ENCODE results near the gene KRT6A. TPM values are rescaled to one million over a fixed set of nuclear protein-coding genes. Genes with fewer than 3 reads are reported as not detected.

KRT6A gene
- total and polyA plus RNA-seq, 12 donors = 0.24 to 2.7 (median 0.66) TPM; not detected in 8

DNA sequence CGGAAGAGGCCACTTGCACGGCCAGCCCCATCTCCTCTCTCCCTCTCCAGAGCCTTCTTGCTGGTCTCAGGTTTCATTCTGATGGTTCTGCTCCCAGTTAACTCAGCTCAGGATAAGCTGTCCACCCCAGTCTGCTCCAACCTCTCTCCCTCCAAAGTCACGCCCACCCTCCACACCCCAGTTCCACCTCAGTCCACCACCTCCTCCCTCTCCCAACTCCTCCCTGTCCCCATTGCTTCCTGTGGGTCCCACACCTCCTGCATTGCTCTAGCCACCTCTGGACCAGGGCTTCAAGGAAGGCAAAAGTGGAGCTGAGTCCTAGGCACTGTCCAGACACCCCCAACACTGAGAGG lies 46.7 kb upstream of the KRT6A start:
- WGBS, 4 donors = 82 to 93% (median 88%) methylated on average over 3 of the region's 3 CpGs
- no peak for DNase-seq

GRCh38 chr12:52539083-52539820 lies 46.2 kb upstream of the KRT6A start:
- no peak for DNase-seq
- Histone ChIP-seq H3K4me3 (no peak overlapping the region), H3K4me1 (replicated peaks in 1 of 2) (no peaks in the 10 kb centered on the region), H3K9me3 (replicated peaks in 1 of 3) (no peaks in the 10 kb centered on the region), H3K27ac (no peak overlapping the region), H3K27me3 (no peaks in the 10 kb centered on the region), H3K36me3 (replicated peaks in 1 of 2) (no peaks in the 10 kb centered on the region)
- TF ChIP-seq CTCF (IDR thresholded peaks at IDR 0.05) (no peak), POLR2A (IDR thresholded peaks at IDR 0.05) (no peak)
- WGBS, 4 donors = 49 to 57% (median 52%) methylated on average over 5 of the region's 5 CpGs
- intact Hi-C loops (cut with DNase I) = no loop called here

More for the DNA sequence above, 46.7 kb upstream of the KRT6A start:
- H3K4me1 ChIP-seq (replicated peaks in 1 of 2) = no peaks in the 10 kb centered on the region
- no peaks in the 10 kb centered on the region for H3K27me3 ChIP-seq
- no peak overlapping the region for H3K4me3 ChIP-seq
- no peaks in the 10 kb centered on the region for H3K9me3 ChIP-seq (replicated peaks in 1 of 3)
- no peak overlapping the region for H3K27ac ChIP-seq
- H3K36me3 ChIP-seq (replicated peaks in 1 of 2) = no peaks in the 10 kb centered on the region
- intact Hi-C loops (cut with DNase I) = no loop called here
- TF ChIP-seq CTCF (IDR thresholded peaks at IDR 0.05) = no peak
- no peak for TF ChIP-seq POLR2A (IDR thresholded peaks at IDR 0.05)

GRCh38 chr12:52537101-52537500 lies 44.0 kb upstream of the KRT6A start:
- TF ChIP-seq CTCF (IDR thresholded peaks at IDR 0.05) (no peak), POLR2A (IDR thresholded peaks at IDR 0.05) (no peak)
- H3K9me3 ChIP-seq (replicated peaks in 1 of 3) = no peaks in the 10 kb centered on the region
- no peaks in the 10 kb centered on the region for H3K27me3 ChIP-seq
- no peaks in the 10 kb centered on the region for H3K36me3 ChIP-seq (replicated peaks in 1 of 2)
- 72 to 81% (median 76%) methylated on average over 3 of the region's 3 CpGs for WGBS, 4 donors
- no peaks in the 10 kb centered on the region for H3K4me1 ChIP-seq (replicated peaks in 1 of 2)
- intact Hi-C loops (cut with DNase I) = no loop called here
- DNase-seq = no peak
- no peak overlapping the region for H3K27ac ChIP-seq
- no peak overlapping the region for H3K4me3 ChIP-seq

DNA sequence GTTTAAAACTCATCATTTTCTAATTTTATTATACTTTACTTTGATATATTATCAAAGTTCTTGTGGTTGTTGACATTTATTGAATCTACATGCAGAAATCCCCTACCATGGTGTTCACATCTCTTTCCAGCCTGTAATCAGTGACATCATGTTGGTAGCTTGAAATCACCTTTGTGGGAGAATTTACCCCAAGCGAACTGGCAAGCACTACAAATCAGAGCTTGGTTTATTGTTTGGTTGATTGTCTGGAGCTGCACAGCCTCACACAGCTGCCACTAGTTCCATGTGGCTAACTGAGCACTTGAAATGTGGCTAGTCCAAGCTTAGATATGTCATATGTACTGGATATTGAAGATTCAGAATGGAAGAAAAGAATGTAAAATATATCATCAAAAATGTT lies 42.5 kb upstream of the KRT6A start:
- no peaks in the 10 kb centered on the region for H3K36me3 ChIP-seq (replicated peaks in 1 of 2)
- H3K9me3 ChIP-seq (replicated peaks in 1 of 3) = no peaks in the 10 kb centered on the region
- H3K4me1 ChIP-seq (replicated peaks in 1 of 2) = no peaks in the 10 kb centered on the region
- DNase-seq = no peak
- intact Hi-C loops (cut with DNase I) = no loop called here
- no peak for TF ChIP-seq CTCF (IDR thresholded peaks at IDR 0.05)
- no peak for TF ChIP-seq POLR2A (IDR thresholded peaks at IDR 0.05)
- H3K4me3 ChIP-seq = no peak overlapping the region
- no peak overlapping the region for H3K27ac ChIP-seq
- no peaks in the 10 kb centered on the region for H3K27me3 ChIP-seq
- 0 to 54% (median 37%) methylated on average over 1 of the region's 1 CpG for WGBS, 4 donors

Measured in adrenal gland (tissue), 12 donors.